VCaP (cell line): ENCODE results near the gene NELL1.

ENCODE experiments used
- H3K27ac ChIP-seq: fragments of 450-650 bp; 2 replicates; pipeline ENCODE4 v1.5.1; 2017
- TF ChIP-seq, protein P1 (sequence below): fragments of 450-650 bp; conservative IDR thresholded peaks from 2 replicates; pipeline ENCODE4 v1.5.1; 2017; ENCODE audit warnings: mild to moderate bottlenecking, moderate library complexity

The NELL1 gene

DNA sequence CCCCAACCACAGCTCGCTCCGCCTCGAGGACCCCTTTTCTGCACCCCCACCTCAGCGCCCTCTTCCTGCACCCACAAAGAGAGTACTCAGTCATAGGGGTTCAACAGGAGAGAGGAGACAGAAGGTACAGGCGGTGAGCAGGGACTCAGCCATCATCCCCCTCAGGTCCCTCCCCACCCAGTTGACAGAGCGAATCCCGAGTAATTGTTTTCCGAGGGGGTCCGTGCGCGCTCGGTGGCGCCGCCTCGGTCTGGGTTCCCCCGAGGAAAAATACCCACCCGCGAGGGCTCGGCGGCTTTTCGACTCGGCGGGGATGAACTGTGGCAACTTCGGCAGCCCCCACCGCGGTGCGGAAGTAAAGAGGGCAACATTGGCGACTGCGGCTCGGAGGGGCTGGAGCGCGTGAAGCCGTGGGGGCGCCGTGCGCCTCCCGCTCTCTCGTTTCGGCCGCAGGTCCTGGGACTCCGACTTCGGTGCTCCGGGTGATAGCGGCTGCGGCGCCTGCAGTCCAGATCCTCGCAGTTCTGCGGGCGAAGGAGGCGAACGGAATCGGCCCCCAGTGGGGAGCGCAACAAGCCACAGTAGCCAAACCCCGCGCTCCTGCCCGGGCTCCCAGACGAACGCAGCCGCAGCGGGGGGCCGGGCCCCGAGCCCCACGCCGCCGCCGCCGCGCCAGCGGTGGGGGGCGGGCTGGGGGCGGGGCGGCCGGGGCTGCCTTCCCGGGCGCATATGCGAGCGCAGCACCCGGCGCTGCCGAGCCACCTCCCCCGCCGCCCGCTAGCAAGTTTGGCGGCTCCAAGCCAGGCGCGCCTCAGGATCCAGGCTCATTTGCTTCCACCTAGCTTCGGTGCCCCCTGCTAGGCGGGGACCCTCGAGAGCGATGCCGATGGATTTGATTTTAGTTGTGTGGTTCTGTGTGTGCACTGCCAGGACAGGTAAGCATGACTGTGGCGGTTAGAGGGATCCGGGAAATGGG lies at the start of gene NELL1:
NELL1 (plus strand) TSS at position 743 of the 976 bp plus-strand sequence.
- TF ChIP-seq, protein P1, sequence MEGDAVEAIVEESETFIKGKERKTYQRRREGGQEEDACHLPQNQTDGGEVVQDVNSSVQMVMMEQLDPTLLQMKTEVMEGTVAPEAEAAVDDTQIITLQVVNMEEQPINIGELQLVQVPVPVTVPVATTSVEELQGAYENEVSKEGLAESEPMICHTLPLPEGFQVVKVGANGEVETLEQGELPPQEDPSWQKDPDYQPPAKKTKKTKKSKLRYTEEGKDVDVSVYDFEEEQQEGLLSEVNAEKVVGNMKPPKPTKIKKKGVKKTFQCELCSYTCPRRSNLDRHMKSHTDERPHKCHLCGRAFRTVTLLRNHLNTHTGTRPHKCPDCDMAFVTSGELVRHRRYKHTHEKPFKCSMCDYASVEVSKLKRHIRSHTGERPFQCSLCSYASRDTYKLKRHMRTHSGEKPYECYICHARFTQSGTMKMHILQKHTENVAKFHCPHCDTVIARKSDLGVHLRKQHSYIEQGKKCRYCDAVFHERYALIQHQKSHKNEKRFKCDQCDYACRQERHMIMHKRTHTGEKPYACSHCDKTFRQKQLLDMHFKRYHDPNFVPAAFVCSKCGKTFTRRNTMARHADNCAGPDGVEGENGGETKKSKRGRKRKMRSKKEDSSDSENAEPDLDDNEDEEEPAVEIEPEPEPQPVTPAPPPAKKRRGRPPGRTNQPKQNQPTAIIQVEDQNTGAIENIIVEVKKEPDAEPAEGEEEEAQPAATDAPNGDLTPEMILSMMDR: no peak
- no peak within 1 kb of the TSS for H3K27ac ChIP-seq

DNA sequence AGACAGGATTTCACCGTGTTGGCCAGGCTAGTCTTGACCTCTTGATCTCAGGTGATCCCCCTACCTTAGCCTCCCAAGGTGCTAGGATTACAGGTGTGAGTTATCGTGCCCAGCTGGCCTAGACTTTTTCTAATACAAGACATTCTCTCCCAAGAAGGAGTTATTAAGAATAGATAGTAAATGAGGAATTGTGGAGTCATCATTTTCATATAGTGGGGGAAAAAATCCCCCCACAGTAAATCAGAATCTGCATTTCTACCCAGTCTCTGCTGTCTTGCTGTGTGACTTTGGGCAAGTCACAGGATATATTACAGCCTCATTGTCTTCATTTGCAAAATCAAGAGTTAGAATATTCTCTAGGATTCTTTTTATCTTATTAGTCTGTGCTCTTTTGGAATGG lies 48.4 kb upstream of the NELL1 start:
- TF ChIP-seq, protein P1: no peak
- H3K27ac ChIP-seq: no peak overlapping the region

DNA sequence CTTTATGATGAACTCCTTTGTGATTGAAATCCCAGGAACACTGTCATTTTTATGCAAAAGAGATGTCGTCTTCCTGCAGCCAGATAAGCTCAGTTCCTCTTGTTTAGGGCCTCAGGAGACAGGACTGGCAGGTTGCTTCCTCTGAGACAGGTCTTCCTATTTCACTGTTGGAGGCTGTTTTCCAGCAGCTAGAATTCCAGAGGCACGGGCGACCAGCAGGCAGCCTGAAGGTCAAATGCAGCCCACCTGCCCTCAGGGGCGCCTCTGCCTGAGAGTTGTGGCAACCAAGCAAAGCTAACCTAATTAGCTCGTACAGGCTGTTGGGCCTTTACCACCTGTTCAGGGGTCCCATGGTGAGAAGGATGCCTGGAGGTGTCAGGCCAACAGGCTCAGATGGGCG lies 47.7 kb upstream of the NELL1 start:
- no peak overlapping the region for H3K27ac ChIP-seq
- TF ChIP-seq, protein P1: no peak

DNA sequence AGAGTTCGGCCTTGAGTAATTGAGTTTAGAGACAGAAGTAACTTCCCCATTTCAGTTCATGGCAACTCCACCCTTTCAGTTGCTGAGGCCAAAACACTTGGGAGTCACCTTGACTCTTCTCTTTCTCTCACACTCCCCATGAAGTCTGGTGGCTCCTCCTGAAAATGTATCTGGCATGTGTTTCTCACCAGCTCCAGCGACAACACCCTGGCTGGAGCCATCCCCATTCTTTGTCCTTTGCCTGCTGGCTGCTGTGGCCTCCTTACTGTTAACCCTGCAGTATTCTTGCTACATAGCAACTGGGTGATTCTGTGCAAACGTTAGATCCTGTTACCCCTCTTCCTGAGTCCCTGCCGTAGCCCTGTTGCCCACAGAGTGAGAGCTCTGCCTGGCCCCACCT lies 46.1 kb upstream of the NELL1 start:
- TF ChIP-seq, protein P1: no peak
- H3K27ac ChIP-seq: no peak overlapping the region

DNA sequence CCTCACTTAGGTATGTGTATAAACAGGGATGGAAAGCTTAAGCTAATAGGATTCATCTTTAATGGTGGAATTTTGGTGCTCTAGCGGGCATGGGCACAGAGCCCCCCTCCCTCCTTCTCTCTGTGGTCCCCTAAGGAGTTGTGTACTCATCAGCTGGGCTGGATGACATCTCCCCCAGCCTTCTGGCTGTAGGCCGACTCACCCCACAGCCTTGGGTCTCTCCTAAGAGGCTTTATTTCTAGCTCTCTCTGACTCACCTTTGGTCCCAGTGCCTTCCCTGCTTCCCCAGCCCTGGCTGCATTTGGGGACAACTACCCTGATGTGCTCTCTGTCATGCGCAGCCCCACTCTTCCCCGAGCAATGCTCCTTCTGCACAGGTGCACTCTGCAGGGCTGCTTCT lies 43.1 kb upstream of the NELL1 start:
- TF ChIP-seq, protein P1: no peak
- H3K27ac ChIP-seq: no peak overlapping the region

DNA sequence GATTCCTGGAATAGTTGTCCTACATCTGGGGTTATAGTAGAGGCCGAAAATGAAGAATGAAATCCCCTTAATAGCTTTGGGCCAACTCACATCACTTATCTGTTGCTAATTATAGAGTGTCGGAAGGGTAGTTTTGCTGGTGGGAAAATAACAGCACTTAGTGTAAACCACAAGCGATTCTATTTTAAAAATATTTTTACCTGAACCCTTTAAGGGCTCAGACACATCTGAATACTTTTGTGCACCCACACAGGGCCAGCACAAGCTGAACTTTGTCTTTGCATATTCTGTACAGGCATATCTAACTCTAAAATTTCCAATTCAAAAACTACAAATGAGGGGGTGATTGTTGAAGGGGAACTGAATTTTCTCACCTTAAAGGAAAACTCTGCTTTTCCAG lies 42.4 kb upstream of the NELL1 start:
- TF ChIP-seq, protein P1: no peak
- no peak overlapping the region for H3K27ac ChIP-seq

DNA sequence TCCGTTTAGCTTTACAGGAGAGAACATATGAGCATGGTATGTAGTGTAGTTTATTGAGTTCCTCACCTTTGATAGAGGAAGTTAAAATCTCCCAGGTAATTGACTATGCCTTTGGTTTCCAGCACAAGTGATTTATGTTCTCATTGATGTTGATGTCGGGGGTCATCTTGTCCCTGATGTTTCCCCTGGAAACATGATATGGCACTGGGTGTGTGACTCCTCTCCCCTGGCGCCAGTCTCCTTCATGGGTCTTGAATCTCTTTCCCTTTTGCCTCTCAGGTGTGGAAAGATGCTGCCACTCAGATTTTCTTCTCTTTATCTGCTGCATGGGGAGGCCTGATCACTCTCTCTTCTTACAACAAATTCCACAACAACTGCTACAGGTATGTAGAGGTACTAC lies 41.7 kb upstream of the NELL1 start:
- TF ChIP-seq, protein P1: no peak
- H3K27ac ChIP-seq: no peak overlapping the region
